Fibroblast of peridontal ligament (primary cell): Measurements from ENCODE around the gene GSTT4.
"Not testable (repeated sequence)": the region's sequence is repeated elsewhere in the genome, so short reads cannot be mapped to it uniquely, and the experiment has no call there.

ENCODE experiments used
- DNase-seq: peaks from one replicate; pipeline ENCODE4 v3.0.0-alpha.2; 2010; ENCODE audit errors: extremely low read depth

The GSTT4 gene

DNA sequence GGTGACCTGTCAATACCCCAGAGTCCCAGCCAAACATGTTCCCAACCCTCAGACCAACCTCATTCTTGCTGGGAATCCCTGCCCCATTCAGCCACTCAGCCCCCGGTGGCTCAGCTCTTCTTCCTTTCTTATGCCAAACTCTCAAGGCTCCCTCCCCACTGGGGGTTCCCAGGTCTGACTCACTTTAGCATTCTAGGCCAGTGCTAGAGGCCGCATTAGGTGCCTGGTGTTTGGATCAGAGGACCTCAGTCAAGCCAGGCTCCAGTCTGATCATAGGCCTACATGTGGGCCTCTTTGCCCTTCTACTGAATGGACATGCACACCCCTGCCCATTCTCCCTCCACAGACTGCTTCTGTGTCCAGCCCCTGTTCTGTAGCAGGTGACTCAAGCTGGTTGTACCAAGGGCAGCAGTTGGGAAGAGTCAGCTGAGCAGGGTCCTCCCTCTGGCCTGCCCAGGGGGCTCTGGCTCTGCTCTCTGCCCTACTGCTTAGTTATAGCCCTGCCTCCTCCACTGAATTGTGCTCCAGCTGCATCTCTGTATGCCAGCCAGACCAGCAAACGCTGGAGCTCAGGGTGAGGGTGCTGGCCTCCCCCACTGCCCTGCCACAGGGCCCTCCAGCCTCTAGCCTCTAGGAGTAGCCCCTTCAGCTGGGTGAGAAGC is 15.5 kb downstream of the GSTT4 start:
- DNase-seq, result not testable (repeated sequence)

GRCh38 chr22:23986538-23987178 is 18.6 kb downstream of the GSTT4 start:
- not testable (repeated sequence) for DNase-seq

DNA sequence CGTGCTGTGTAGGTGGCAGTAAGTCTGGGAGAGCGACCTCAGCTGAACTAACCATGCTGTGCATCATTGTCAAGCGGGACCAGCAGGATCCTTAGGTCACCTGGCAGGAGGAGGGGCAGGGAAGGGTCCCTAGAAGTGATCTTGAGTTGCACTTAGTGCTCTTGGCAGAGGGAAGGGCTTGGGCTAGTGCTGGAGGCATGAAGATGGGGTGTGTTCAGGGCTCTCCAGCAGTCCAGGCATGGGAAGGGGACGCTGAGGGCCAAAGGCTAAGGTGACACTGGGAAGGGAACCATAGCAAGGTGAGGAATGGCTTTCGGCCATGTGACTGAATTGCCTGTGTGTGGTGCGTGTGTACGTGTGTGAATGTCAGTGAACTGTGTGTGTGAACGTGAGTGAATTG is 19.2 kb downstream of the GSTT4 start:
- DNase-seq, result not testable (repeated sequence)

DNA sequence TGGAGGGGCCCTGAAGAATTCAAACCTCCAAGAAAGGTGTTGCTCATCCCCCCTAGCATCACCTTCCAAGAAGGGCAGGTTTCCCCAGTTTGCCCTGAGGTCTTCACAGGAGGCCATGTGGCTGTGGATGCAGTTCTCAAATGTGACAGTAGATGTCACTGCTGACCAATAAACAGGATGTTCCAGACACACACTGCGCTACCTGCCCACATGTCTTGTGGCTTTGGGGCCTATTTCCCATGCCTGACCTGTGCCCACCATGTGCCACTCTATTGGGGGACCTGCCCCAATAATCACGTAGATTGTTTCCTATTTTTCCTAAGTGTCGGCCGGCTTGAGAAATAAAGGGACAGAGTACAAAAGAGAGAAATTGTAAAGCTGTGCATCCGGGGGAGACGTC is 20.8 kb downstream of the GSTT4 start:
- peak; percentile 45 for DNase-seq

- not testable (repeated sequence) for DNase-seq
Measured at GRCh38 chr22:23980567-23980966, 24.7 kb downstream of the GSTT4 start.

GRCh38 chr22:23979557-23980240 is 25.6 kb downstream of the GSTT4 start, which contains the start of gene GSTT2:
TSS of gene GSTT2 (plus strand) at chr22:23980134.
- not testable (repeated sequence) for DNase-seq

DNA sequence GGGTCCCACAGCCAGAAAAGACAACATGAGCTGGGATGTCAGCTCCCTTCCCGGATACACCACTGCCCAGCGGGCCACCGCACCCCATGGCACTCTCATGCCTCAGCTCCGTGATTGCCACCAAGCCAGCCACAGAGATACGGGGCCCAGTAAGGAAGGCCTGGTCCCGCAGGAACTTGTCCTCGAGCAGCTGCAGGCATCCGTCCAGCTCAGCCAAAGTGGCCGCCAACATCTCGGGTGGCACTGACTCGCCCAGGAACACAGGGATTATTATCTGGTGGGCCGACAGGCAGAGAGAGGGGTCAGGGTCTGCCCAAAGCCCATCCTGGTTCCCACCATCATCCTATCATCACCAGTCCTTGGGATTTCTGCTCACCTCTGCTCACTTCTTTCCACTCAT is 27.9 kb downstream of the GSTT4 start:
- not testable (repeated sequence) for DNase-seq

DNA sequence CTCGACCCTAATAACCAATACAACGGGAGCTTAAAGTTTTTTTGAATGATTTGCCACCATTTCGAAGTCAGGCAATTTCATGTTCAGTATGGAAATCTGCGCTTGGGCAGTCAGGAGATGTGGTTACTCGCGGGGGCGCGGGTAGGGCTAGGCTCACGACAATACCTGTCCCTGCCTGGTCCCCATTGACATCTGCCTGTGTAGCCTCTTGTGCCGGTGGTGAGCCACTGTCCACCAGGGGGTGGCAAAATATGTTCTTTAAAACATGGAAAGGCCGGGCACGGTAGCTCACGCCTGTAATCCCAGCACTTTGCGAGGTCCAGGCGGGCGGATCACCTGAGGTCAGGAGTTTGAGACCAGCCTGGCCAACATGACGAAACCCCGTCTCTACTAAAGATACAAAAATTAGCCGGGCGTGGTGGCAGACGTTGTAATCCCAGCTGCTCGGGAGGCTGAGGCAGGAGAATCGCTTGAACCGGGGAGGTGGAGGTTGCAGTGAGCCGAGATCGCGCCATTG is 30.4 kb downstream of the GSTT4 start:
- DNase-seq, result not testable (repeated sequence)

DNA sequence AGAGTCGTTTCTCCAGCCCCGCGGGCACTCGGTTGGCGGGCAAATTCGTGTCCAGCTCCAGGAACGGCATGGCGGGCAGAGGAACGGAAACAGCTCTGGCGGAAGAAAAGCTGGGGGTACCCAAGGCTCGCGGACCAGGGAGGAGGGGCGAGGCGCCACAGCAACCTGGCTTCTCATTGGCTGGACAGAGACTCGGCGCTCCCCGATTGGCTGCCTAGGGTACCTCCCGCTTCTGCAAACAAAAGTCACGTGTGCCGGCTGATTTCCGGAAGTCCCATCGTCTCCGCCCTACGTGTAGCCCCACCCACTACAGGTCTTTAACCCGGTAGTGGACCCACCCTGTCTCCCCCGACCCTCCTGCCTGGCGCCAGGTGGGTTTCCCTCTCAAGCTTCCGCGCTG is 30.9 kb downstream of the GSTT4 start, which contains the start of gene DDT:
Gene DDT, minus strand, starts transcription at position 97 of the 400 bp plus-strand sequence. Its CDS starts 27 bp downstream, at position 70.
- DNase-seq, result not testable (repeated sequence)

- DNase-seq, result not testable (repeated sequence)
Measured at GRCh38 chr22:23971927-23972326, 33.3 kb downstream of the GSTT4 start.

GRCh38 chr22:23970816-23971486 is 34.3 kb downstream of the GSTT4 start:
- no peak for DNase-seq

DNA sequence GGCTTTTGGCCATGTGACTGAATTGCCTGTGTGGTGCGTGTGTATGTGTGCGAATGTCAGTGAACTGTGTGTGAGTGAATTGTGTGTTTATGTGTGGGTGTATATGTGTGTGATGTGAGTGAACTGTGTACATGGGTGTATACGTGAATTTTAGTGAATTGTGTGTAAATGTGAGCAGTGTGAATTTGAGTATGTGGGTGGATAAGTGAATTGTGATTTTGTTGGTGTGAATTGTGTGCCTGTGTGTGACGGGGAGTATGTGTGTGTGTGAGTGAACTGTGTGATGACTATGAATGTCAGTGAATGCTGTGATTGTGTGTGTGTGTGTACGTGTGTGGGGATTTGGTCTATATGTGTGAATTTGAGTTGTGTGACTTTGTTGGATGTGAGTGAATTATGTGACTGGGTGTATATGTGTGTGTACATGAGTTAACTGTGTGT is 35.0 kb downstream of the GSTT4 start:
- DNase-seq, result no peak

DNA sequence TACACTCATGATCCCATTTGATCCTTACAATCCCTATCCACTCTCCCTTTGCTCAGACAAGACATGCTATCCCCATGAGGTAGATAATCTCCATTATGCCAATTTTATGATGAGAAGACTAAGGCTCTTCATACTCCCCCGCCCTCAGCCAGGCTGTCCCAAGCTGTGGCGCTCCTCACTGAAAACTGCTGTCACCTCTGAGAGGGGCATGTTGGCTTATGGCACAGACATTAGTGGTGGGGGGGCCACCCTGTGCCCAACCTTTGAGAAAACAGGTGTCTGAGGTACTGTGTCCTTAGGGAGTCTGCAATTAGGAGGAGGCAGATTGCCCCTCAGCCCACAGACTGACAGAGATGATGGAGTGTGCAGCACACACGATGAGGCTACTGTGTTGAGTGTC is 36.2 kb downstream of the GSTT4 start:
- no peak for DNase-seq

GRCh38 chr22:23966568-23966967 is 38.7 kb downstream of the GSTT4 start, which contains the start of gene DDTL:
TSS of gene DDTL (plus strand) at chr22:23966888. CDS start at chr22:23966915, 27 bp downstream.
- not testable (repeated sequence) for DNase-seq

GRCh38 chr22:23966094-23966493 is 39.2 kb downstream of the GSTT4 start:
- not testable (repeated sequence) for DNase-seq

- DNase-seq, result not testable (repeated sequence)
Measured at GRCh38 chr22:23961084-23961771, 44.0 kb downstream of the GSTT4 start, which contains the start of gene GSTT2B. TSS of gene GSTT2B (minus strand) at chr22:23961195. CDS start at chr22:23961131, 64 bp downstream.

- peak; percentile 69 for DNase-seq
Measured at GRCh38 chr22:23956301-23956900, 48.9 kb downstream of the GSTT4 start.

DNA sequence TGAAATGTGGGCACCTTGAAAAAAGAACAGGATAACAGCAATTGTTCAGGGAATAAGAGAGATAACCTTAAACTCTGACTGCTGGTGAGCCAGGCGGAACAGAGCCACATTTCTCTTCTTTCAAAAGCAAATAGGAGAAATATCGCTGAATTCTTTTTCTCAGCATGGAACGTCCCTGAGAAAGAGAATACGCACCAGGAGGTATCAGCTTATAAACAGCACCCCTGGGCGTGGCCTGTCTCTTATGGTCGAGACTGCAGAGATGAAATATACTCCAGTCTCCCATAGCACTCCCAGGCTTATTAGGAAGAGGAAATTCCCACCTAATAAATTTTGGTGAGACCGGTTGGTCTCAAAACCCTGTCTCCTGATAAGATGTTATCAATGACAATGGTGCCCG is 49.4 kb downstream of the GSTT4 start:
- DNase-seq, result not testable (repeated sequence)

DNA sequence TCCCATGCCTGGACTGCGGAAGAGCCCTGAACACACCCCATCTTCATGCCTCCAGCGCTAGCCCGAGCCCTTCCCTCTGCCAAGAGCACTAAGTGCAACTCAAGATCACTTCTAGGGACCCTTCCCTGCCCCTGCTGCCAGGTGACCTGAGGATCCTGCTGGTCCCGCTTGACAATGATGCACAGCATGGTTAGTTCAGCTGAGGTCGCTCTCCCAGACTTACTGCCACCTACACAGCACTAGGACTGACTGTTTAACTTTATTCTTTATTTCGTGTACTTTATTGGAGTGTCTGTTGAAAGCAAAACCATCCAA is 50.3 kb downstream of the GSTT4 start:
- not testable (repeated sequence) for DNase-seq

DNA sequence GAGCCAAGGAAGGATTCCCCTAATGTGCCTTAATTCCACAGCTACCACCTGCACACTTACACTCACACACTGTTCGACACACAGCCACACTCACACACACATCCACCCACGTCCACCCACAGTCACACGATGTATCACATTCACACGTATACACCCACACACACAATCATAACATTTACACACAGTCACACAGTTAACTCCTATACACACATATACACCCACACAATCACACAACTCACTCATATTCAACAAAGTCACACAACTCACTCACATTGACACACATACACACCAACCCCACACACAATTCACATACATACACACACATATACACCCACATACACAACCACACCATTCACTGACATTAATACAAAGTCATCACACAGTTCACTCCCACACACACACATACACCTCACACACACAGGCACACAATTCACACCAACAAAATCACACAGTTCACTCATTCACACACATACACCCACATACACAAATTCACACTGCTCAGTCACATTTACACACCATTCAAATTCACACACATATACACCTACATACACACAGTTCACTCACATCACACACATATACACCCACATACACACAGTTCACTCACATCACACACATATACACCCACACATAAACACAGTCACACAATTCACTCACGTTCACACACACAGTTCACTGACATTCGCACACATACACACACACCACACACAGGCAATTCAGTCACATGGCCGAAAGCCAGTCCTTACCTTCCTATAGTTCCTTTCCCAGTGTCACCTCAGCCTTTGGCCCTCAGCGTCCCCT is 50.9 kb downstream of the GSTT4 start:
- DNase-seq, result not testable (repeated sequence)
